ENCODE results near the gene ST7. TPM values are rescaled to one million over a fixed set of nuclear protein-coding genes. Genes with fewer than 3 reads are reported as not detected.

ST7 gene
- total and polyA plus RNA-seq, 2 of the 8 experiments (the other 6 are each of a cell fraction or from before 2014, with no cell fraction given): 16.3 to 18.0 TPM

GRCh38 chr7:116999311-116999710 is 46.0 kb downstream of the ST7 start:
- Histone ChIP-seq H2BK120ac (replicated peaks; ENCODE audit: low read depth, low read length) (no peak overlapping the region), H2AFZ (ENCODE audit: low read length) (no peak overlapping the region), H3K79me2 (ENCODE audit: control insufficient read depth in 1 of 2, insufficient read depth in 2 of 2, low read length in 2 of 2) (peaks cover 0 to 6% of the 10 kb centered on the region in 2 experiments; a peak in 1 of 4 replicates), H3K14ac (ENCODE audit: insufficient read length) (no peak overlapping the region), H3K4me3 (ENCODE audit: extremely low read depth in 1 of 4, insufficient read depth in 2 of 4, low read depth in 3 of 4, low read length in 4 of 4) (no peak overlapping the region), H3K9me3 (ENCODE audit: insufficient read depth in 2 of 2, low read depth in 1 of 2, low read length in 1 of 2) (peaks cover 0 to 17% of the 10 kb centered on the region in 2 experiments; a peak in 2 of 4 replicates), H2BK20ac (ENCODE audit: low read length) (no peak overlapping the region), H3K79me1 (ENCODE audit: low read depth, low read length) (no peaks in the 10 kb centered on the region), H3K4ac (replicated peaks; ENCODE audit: insufficient read length, low read depth, low read length) (no peak overlapping the region), H3K4me2 (ENCODE audit: insufficient read depth in 1 of 2, low read depth in 2 of 2, low read length in 2 of 2) (no peak overlapping the region), H4K8ac (ENCODE audit: extremely low read depth, insufficient read depth, low read length) (no peak overlapping the region), H2BK15ac (ENCODE audit: low read length) (no peak overlapping the region), H3K4me1 (replicated peaks in 1 of 4; ENCODE audit: control insufficient read depth in 3 of 4, insufficient read depth in 4 of 4, low read length in 3 of 4) (no peaks in the 10 kb centered on the region; a peak in 1 of 7 replicates), H3K27me3 (replicated peaks in 1 of 4; ENCODE audit: control insufficient read depth in 3 of 4, extremely low read depth in 1 of 4, insufficient read depth in 3 of 4, low read length in 3 of 4) (no peaks in the 10 kb centered on the region), H4K91ac (replicated peaks; ENCODE audit: insufficient read length, low read length) (no peak overlapping the region), H3K23ac (ENCODE audit: insufficient read length) (no peak overlapping the region), H4K5ac (ENCODE audit: insufficient read length, low read depth, low read length) (no peak overlapping the region), H4K20me1 (replicated peaks in 1 of 2; ENCODE audit: control insufficient read depth in 1 of 2, insufficient read depth in 2 of 2, low read length in 2 of 2) (no peaks in the 10 kb centered on the region), H3K56ac (replicated peaks; ENCODE audit: insufficient read length, low read depth, low read length) (no peak overlapping the region), H3K36me3 (ENCODE audit: control insufficient read depth in 2 of 4, insufficient read depth in 4 of 4, low read length in 3 of 4) (peaks cover 0 to 9% (median 0%) of the 10 kb centered on the region in 4 experiments; a peak in 2 of 8 replicates), H3K18ac (ENCODE audit: extremely low read depth, low read length) (no peak overlapping the region), H2AK5ac (ENCODE audit: low read depth, low read length) (no peak overlapping the region), H2BK12ac (ENCODE audit: low read depth, low read length) (no peak overlapping the region), H3K9ac (replicated peaks in 1 of 4; ENCODE audit: extremely low read depth in 1 of 4, low read depth in 3 of 4, low read length in 3 of 4) (no peak overlapping the region), H2BK5ac (ENCODE audit: low read depth, low read length) (no peak overlapping the region), H3K23me2 (ENCODE audit: low read depth, low read length) (no peaks in the 10 kb centered on the region; the same call in 1 of the 2 replicates), H3K27ac (ENCODE audit: low read depth, low read length) (no peak overlapping the region)
- TF ChIP-seq BRCA1 (IDR thresholded peaks at IDR 0.05; ENCODE audit: low read depth, low read length): no peak
- no peak for TF ChIP-seq BCL11A (IDR thresholded peaks at IDR 0.05; ENCODE audit: low read depth in 2 of 2, low read length in 2 of 2)
- TF ChIP-seq TAF7 (optimal IDR thresholded peaks at IDR 0.05; ENCODE audit: borderline replicate concordance, low read depth, low read length): no peak
- TF ChIP-seq KDM5A (IDR thresholded peaks at IDR 0.05; ENCODE audit: low read length): no peak
- TF ChIP-seq ZNF274 (IDR thresholded peaks at IDR 0.05; ENCODE audit: borderline replicate concordance, extremely low read depth, low read length): no peak
- TF ChIP-seq CTBP2 (IDR thresholded peaks at IDR 0.05; ENCODE audit: borderline replicate concordance, insufficient read depth, insufficient read length, low read length): no peak
- TF ChIP-seq JUND (IDR thresholded peaks at IDR 0.05; ENCODE audit: low read length): no peak
- WGBS, 2 experiments (ENCODE audit: extremely low coverage in 1 of 2, insufficient coverage in 1 of 2, insufficient read length in 1 of 2, insufficient replicate concordance in 2 of 2, low coverage in 1 of 2, low lambda C conversion rate in 2 of 2, missing lambda C conversion rate in 1 of 2): 89% methylated on average over 1 of the region's 1 CpG; no CpG with 5 or more reads in 1 of the 2 experiments
- DNase-seq (ENCODE audit: low read depth in 1 of 2, low spot score in 2 of 2) (no peak), FAIRE-seq (no peak)
- CTCF ChIA-PET (ENCODE audit: partially characterized antibody): interaction anchor here (1.3 to 5.4 kb wide), 3 partner anchors 10 to 128 kb away, joined by 5 to 27 read pairs (median 6); no protein-coding TSS in a partner anchor
- POLR2A ChIA-PET (ENCODE audit: partially characterized antibody): no interaction called here

All from H1 (cell line).